Mesendoderm (in vitro differentiated cells): ENCODE measurements around the gene ZNF574.

ENCODE experiments used
- DNase-seq: peaks from one replicate; pipeline ENCODE4 v3.0.0; 2013
- H2AK5ac ChIP-seq: 2 replicates; pipeline ENCODE4 v1.6.1; 2013; ENCODE audit warnings: low read length, inconsistent platforms
- H2BK120ac ChIP-seq: 2 replicates; pipeline ENCODE4 v1.6.1; 2013; ENCODE audit warnings: low read depth, mild to moderate bottlenecking, low read length, moderate library complexity, mixed read lengths
- H2BK15ac ChIP-seq: replicated peaks from 2 replicates; pipeline ENCODE4 v1.6.1; 2013; ENCODE audit warnings: low read depth, mild to moderate bottlenecking, moderate library complexity
- H2BK5ac ChIP-seq: 2 replicates; pipeline ENCODE4 v1.6.1; 2013; ENCODE audit warnings: low read length, inconsistent platforms
- H3K18ac ChIP-seq: 2 replicates; pipeline ENCODE4 v1.6.1; 2013; ENCODE audit warnings: mild to moderate bottlenecking, low read length, mixed read lengths
- H3K23ac ChIP-seq: one replicate; pipeline ENCODE4 v1.6.1; 2013; ENCODE audit warnings: low read length
- H3K27ac ChIP-seq: 2 replicates; pipeline ENCODE4 v1.5.1; 2013; ENCODE audit warnings: low read depth, mild to moderate bottlenecking, inconsistent platforms, low read length, moderate library complexity
- H3K27me3 ChIP-seq: 2 replicates; pipeline ENCODE4 v1.6.1; 2013; ENCODE audit warnings: low read length, control low read depth, mild to moderate bottlenecking, inconsistent platforms; ENCODE audit not compliant: insufficient read depth, poor library complexity
- H3K36me3 ChIP-seq: 2 replicates; pipeline ENCODE4 v1.6.1; 2013; ENCODE audit warnings: low read length, inconsistent platforms; ENCODE audit not compliant: control insufficient read depth, insufficient read depth
- H3K4ac ChIP-seq: one replicate; pipeline ENCODE4 v1.6.1; 2013; ENCODE audit warnings: low read depth, mild to moderate bottlenecking, low read length, moderate library complexity
- H3K4me1 ChIP-seq: 2 replicates; pipeline ENCODE4 v1.6.1; 2013; ENCODE audit warnings: low read depth, low read length, inconsistent platforms; ENCODE audit not compliant: control insufficient read depth
- H3K4me2 ChIP-seq: 2 replicates; pipeline ENCODE4 v1.6.1; 2013; ENCODE audit warnings: low read length
- H3K4me3 ChIP-seq: 2 replicates; pipeline ENCODE4 v1.5.1; 2013; ENCODE audit warnings: mild to moderate bottlenecking, low read length
- H3K56ac ChIP-seq: one replicate; pipeline ENCODE4 v1.6.1; 2013; ENCODE audit warnings: low read length
- H3K79me1 ChIP-seq: 2 replicates; pipeline ENCODE4 v1.6.1; 2013; ENCODE audit warnings: low read length, inconsistent platforms
- H3K79me2 ChIP-seq: 2 replicates; pipeline ENCODE4 v1.6.1; 2013; ENCODE audit warnings: mild to moderate bottlenecking, low read length; ENCODE audit not compliant: control insufficient read depth, insufficient read depth
- H3K9ac ChIP-seq: 2 replicates; pipeline ENCODE4 v1.6.1; 2013; ENCODE audit warnings: low read length, inconsistent platforms
- H4K5ac ChIP-seq: one replicate; pipeline ENCODE4 v1.6.1; 2013; ENCODE audit warnings: low read length
- H4K8ac ChIP-seq: one replicate; pipeline ENCODE4 v1.6.1; 2013; ENCODE audit warnings: low read depth, mild to moderate bottlenecking, control low read depth, low read length, moderate library complexity
- WGBS: extraction: QIAGEN DNeasy Blood & Tissue Kit; methylation state at CpG from one replicate; pipeline ENCODE4 v1.1.7; 2013; ENCODE audit warnings: low lambda C conversion rate, missing lambda C conversion rate; ENCODE audit not compliant: insufficient coverage; ENCODE audit errors: extremely low coverage; 5-methylcytosine and 5-hydroxymethylcytosine counted together

ZNF574 gene

GRCh38 chr19:42053037-42053935 is 22.7 kb upstream of the ZNF574 start:
- Histone ChIP-seq H3K4me3 (no peak overlapping the region), H3K27me3 (no peaks in the 10 kb centered on the region), H3K4me2 (no peak overlapping the region), H2BK5ac (no peak overlapping the region), H3K79me2 (no peaks in the 10 kb centered on the region), H3K18ac (no peak overlapping the region), H4K5ac (no peak overlapping the region), H3K9ac (no peak overlapping the region), H3K4me1 (no peaks in the 10 kb centered on the region), H4K8ac (no peak overlapping the region), H3K56ac (no peak overlapping the region), H2AK5ac (no peak overlapping the region), H3K36me3 (peaks cover 7% of the 10 kb centered on the region), H3K23ac (no peak overlapping the region), H3K79me1 (no peaks in the 10 kb centered on the region), H2BK15ac (no peak overlapping the region), H2BK120ac (no peak overlapping the region), H3K27ac (no peak overlapping the region), H3K4ac (no peak overlapping the region)
- DNase-seq, result no peak
- WGBS, result no CpG with 5 or more reads among the region's 17 CpGs

GRCh38 chr19:42054205-42054604 is 21.8 kb upstream of the ZNF574 start:
- no peak overlapping the region for H3K56ac ChIP-seq
- no peak overlapping the region for H3K9ac ChIP-seq
- H2BK15ac ChIP-seq, result no peak overlapping the region
- no peak overlapping the region for H4K5ac ChIP-seq
- H3K4me3 ChIP-seq, result no peak overlapping the region
- H3K27ac ChIP-seq, result no peak overlapping the region
- peaks cover 7% of the 10 kb centered on the region for H3K36me3 ChIP-seq
- no peak overlapping the region for H2AK5ac ChIP-seq
- H2BK120ac ChIP-seq, result no peak overlapping the region
- H3K79me2 ChIP-seq, result no peaks in the 10 kb centered on the region
- H3K23ac ChIP-seq, result no peak overlapping the region
- no peak overlapping the region for H2BK5ac ChIP-seq
- no peak for DNase-seq
- no peaks in the 10 kb centered on the region for H3K27me3 ChIP-seq
- H4K8ac ChIP-seq, result no peak overlapping the region
- H3K4ac ChIP-seq, result no peak overlapping the region
- no peaks in the 10 kb centered on the region for H3K79me1 ChIP-seq
- H3K18ac ChIP-seq, result no peak overlapping the region
- WGBS, result no CpG with 5 or more reads among the region's 18 CpGs
- no peak overlapping the region for H3K4me2 ChIP-seq
- H3K4me1 ChIP-seq, result no peaks in the 10 kb centered on the region

DNA sequence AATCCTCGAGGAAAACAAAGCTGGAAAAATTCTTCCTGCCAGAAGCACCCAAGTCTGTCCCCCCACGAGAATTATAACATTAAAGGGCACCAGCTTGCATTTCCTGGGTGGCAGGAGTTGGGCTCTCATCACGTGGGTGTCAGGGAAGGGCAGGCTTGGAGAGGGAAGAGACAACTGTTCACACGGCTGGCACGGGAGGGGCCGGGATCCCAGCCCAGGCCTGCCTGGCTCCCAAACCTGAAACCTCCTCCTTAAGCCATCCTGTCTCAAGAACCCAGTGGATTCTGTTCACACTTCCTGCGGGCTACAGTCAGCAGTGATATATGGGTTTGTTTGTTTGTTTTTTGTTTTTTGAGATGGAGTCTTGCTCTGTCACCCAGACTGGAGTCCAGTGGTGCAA is 18.1 kb upstream of the ZNF574 start:
- Histone ChIP-seq H3K4me3 (no peak overlapping the region), H3K79me1 (no peaks in the 10 kb centered on the region), H2BK15ac (no peak overlapping the region), H2BK5ac (no peak overlapping the region), H3K36me3 (peaks cover 7% of the 10 kb centered on the region), H3K27me3 (no peaks in the 10 kb centered on the region), H3K56ac (no peak overlapping the region), H4K8ac (no peak overlapping the region), H3K4ac (no peak overlapping the region), H3K9ac (no peak overlapping the region), H4K5ac (no peak overlapping the region), H3K23ac (no peak overlapping the region), H3K79me2 (no peaks in the 10 kb centered on the region), H2AK5ac (no peak overlapping the region), H3K4me1 (no peaks in the 10 kb centered on the region), H2BK120ac (no peak overlapping the region), H3K18ac (no peak overlapping the region), H3K4me2 (no peak overlapping the region), H3K27ac (no peak overlapping the region)
- DNase-seq, result no peak
- WGBS, result no CpG with 5 or more reads among the region's 7 CpGs

DNA sequence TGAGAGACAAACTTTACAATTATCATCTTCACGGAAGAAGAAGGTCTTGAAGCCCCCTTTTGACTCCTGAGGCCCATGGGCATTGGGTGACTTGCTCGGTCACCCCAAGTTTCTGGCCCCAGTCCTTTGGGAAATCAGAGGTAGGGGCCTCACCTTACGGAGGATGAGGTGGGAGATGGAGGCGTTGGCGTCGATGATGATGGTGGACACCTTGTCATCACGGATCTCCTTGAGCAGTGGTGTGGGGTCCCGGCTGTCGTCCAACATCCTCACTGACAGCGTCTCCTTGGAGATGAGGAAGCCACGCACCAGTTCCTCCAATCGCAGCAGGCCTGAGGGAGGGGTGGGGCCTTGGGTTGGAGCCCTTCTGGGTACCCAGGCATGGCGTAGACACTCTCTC is 16.8 kb upstream of the ZNF574 start:
- H3K27me3 ChIP-seq, result no peaks in the 10 kb centered on the region
- no peak overlapping the region for H3K23ac ChIP-seq
- no peak overlapping the region for H3K56ac ChIP-seq
- no peaks in the 10 kb centered on the region for H3K79me1 ChIP-seq
- H3K36me3 ChIP-seq, result peaks cover 4% of the 10 kb centered on the region
- no peak overlapping the region for H2BK15ac ChIP-seq
- H3K79me2 ChIP-seq, result no peaks in the 10 kb centered on the region
- no peak overlapping the region for H3K27ac ChIP-seq
- H3K4me1 ChIP-seq, result no peaks in the 10 kb centered on the region
- no peak overlapping the region for H4K5ac ChIP-seq
- no peak overlapping the region for H3K4ac ChIP-seq
- no peak overlapping the region for H3K18ac ChIP-seq
- no CpG with 5 or more reads among the region's 13 CpGs for WGBS
- H3K4me3 ChIP-seq, result no peak overlapping the region
- no peak overlapping the region for H2AK5ac ChIP-seq
- no peak overlapping the region for H2BK120ac ChIP-seq
- no peak overlapping the region for H2BK5ac ChIP-seq
- no peak for DNase-seq
- no peak overlapping the region for H3K9ac ChIP-seq
- no peak overlapping the region for H3K4me2 ChIP-seq
- H4K8ac ChIP-seq, result no peak overlapping the region

GRCh38 chr19:42060117-42060516 is 15.8 kb upstream of the ZNF574 start:
- DNase-seq, result no peak
- no peaks in the 10 kb centered on the region for H3K79me1 ChIP-seq
- H3K23ac ChIP-seq, result no peak overlapping the region
- no peak overlapping the region for H4K8ac ChIP-seq
- H3K27ac ChIP-seq, result no peak overlapping the region
- H3K4me1 ChIP-seq, result no peaks in the 10 kb centered on the region
- no CpG with 5 or more reads among the region's 3 CpGs for WGBS
- H3K9ac ChIP-seq, result no peak overlapping the region
- no peak overlapping the region for H3K4ac ChIP-seq
- H3K27me3 ChIP-seq, result no peaks in the 10 kb centered on the region
- peaks cover 4% of the 10 kb centered on the region for H3K36me3 ChIP-seq
- H2BK5ac ChIP-seq, result no peak overlapping the region
- no peak overlapping the region for H4K5ac ChIP-seq
- no peak overlapping the region for H2AK5ac ChIP-seq
- H3K79me2 ChIP-seq, result no peaks in the 10 kb centered on the region
- H3K4me2 ChIP-seq, result no peak overlapping the region
- no peak overlapping the region for H3K4me3 ChIP-seq
- H3K18ac ChIP-seq, result no peak overlapping the region
- no peak overlapping the region for H2BK15ac ChIP-seq
- H2BK120ac ChIP-seq, result no peak overlapping the region
- no peak overlapping the region for H3K56ac ChIP-seq

GRCh38 chr19:42062381-42062780 is 13.6 kb upstream of the ZNF574 start:
- Histone ChIP-seq H3K27me3 (no peaks in the 10 kb centered on the region), H3K27ac (no peak overlapping the region), H3K79me1 (no peaks in the 10 kb centered on the region), H3K36me3 (no peaks in the 10 kb centered on the region), H2AK5ac (no peak overlapping the region), H3K4me1 (no peaks in the 10 kb centered on the region), H3K56ac (no peak overlapping the region), H2BK120ac (no peak overlapping the region), H2BK5ac (no peak overlapping the region), H3K4ac (no peak overlapping the region), H3K4me2 (no peak overlapping the region), H4K8ac (no peak overlapping the region), H4K5ac (no peak overlapping the region), H2BK15ac (no peak overlapping the region), H3K79me2 (no peaks in the 10 kb centered on the region), H3K23ac (no peak overlapping the region), H3K4me3 (no peak overlapping the region), H3K18ac (no peak overlapping the region), H3K9ac (no peak overlapping the region)
- no peak for DNase-seq
- no CpG with 5 or more reads among the region's 16 CpGs for WGBS
